ENCODE data around the gene ALAS1. TPM values are rescaled to one million over a fixed set of nuclear protein-coding genes. Genes with fewer than 3 reads are reported as not detected.

Gene ALAS1
- total and polyA plus RNA-seq, 9 of the 15 experiments (the other 6 are each of a cell fraction or from before 2014, with no cell fraction given): 21.4 to 49.5 (median 34.4) TPM

DNA sequence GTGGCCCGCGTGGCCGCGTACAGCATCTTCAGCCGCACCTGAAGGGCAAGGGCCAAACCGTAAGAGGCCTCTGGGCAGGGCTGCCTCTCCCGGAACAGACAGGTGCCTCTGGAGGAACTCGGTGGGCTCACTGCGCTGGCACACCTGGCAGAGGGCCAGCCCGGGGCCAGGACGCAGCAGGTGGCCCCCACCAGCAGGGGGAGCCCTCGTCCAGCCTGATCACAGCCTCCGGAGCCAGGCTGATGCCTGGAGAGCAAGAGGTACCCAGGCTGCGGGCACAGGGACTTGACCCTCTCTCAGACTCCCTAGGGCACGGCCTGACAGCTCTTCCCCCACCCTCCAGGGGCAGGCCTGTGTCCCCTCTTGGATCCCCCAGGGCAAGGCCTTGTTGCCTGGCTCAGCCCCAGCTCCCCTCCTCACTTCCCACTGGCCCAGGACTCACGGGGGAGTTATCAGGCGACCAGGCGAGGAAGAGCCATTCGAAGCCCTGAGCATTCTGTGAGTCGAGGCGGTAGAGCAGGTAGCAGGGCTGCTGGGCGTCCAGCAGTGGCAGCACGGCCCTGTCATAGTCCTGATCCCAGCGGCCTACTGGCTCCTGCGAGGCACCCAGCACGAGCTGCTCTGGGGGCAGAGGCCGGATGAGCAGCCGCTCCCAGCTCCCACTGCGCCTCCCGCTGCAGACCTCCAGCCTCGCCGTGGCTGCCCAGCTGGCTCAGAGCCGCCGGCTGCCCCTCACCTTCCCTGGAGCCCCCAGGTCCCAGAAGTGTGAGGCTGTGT, 33.7 kb downstream of the ALAS1 start (continued):
- TF ChIP-seq, protein P1, sequence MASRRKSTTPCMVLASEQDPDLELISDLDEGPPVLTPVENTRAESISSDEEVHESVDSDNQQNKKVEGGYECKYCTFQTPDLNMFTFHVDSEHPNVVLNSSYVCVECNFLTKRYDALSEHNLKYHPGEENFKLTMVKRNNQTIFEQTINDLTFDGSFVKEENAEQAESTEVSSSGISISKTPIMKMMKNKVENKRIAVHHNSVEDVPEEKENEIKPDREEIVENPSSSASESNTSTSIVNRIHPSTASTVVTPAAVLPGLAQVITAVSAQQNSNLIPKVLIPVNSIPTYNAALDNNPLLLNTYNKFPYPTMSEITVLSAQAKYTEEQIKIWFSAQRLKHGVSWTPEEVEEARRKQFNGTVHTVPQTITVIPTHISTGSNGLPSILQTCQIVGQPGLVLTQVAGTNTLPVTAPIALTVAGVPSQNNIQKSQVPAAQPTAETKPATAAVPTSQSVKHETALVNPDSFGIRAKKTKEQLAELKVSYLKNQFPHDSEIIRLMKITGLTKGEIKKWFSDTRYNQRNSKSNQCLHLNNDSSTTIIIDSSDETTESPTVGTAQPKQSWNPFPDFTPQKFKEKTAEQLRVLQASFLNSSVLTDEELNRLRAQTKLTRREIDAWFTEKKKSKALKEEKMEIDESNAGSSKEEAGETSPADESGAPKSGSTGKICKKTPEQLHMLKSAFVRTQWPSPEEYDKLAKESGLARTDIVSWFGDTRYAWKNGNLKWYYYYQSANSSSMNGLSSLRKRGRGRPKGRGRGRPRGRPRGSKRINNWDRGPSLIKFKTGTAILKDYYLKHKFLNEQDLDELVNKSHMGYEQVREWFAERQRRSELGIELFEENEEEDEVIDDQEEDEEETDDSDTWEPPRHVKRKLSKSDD (conservative IDR thresholded peaks at IDR 0.05; ENCODE audit: low read length): no peak
- 0 out of 2 replicates have a peak, but pooled peaks have one; percentile 10 for TF ChIP-seq VEZF1 (CRISPR knock-in tag; IDR thresholded peaks at IDR 0.05)
- no peak for TF ChIP-seq CBFA2T2 (conservative IDR thresholded peaks at IDR 0.05)
- no peak for TF ChIP-seq PML (IDR thresholded peaks at IDR 0.05; ENCODE audit: low read length)

Data from K562 (cell line).